ENCODE results near the gene UBL7.
"Not testable (repeated sequence)": the region's sequence is repeated elsewhere in the genome, so short reads cannot be mapped to it uniquely, and the experiment has no call there.

Gene UBL7

GRCh38 chr15:74463634-74464033, 2.7 kb upstream of the UBL7 start:
- DNase-seq (ENCODE audit: low spot score), result no peak

- DNase-seq (ENCODE audit: low spot score), result no peak
Measured at GRCh38 chr15:74461847-74462511, 1.0 kb upstream of the UBL7 start.

- no peak for DNase-seq (ENCODE audit: low spot score)
Measured at GRCh38 chr15:74460298-74460697, 662 bp downstream of the UBL7 start.

- DNase-seq (ENCODE audit: low spot score), result not testable (repeated sequence)
Measured at GRCh38 chr15:74459798-74460197, 1.2 kb downstream of the UBL7 start.

GRCh38 chr15:74458473-74458872, 2.5 kb downstream of the UBL7 start:
- DNase-seq (ENCODE audit: low spot score), result peak; percentile 61

GRCh38 chr15:74457036-74457435, 3.9 kb downstream of the UBL7 start:
- not testable (repeated sequence) for DNase-seq (ENCODE audit: low spot score)

GRCh38 chr15:74454764-74455500, 6.0 kb downstream of the UBL7 start:
- no peak for DNase-seq (ENCODE audit: low spot score)

GRCh38 chr15:74453925-74454763, 6.8 kb downstream of the UBL7 start:
- DNase-seq (ENCODE audit: low spot score), result no peak

- no peak for DNase-seq (ENCODE audit: low spot score)
Measured at GRCh38 chr15:74451861-74452835, 8.8 kb downstream of the UBL7 start.

GRCh38 chr15:74451322-74451721, 9.6 kb downstream of the UBL7 start:
- DNase-seq (ENCODE audit: low spot score), result no peak

GRCh38 chr15:74449643-74450205, 11.2 kb downstream of the UBL7 start:
- no peak for DNase-seq (ENCODE audit: low spot score)

- DNase-seq (ENCODE audit: low spot score), result no peak
Measured at GRCh38 chr15:74449095-74449494, 11.9 kb downstream of the UBL7 start.

- no peak for DNase-seq (ENCODE audit: low spot score)
Measured at GRCh38 chr15:74445816-74446763, 14.9 kb downstream of the UBL7 start.

GRCh38 chr15:74444106-74445062, 16.6 kb downstream of the UBL7 start:
- DNase-seq (ENCODE audit: low spot score), result no peak

GRCh38 chr15:74443100-74443909, 17.7 kb downstream of the UBL7 start:
- no peak for DNase-seq (ENCODE audit: low spot score)

GRCh38 chr15:74442604-74443003, 18.4 kb downstream of the UBL7 start:
- no peak for DNase-seq (ENCODE audit: low spot score)

GRCh38 chr15:74442063-74442462, 18.9 kb downstream of the UBL7 start:
- DNase-seq (ENCODE audit: low spot score), result no peak
